GM19238 (cell line): ENCODE data around the gene PPP6R1.

Source experiments
- DNase-seq: peaks from one replicate; pipeline ENCODE4 v3.0.0; 2011; ENCODE audit warnings: low spot score; ENCODE audit not compliant: insufficient read length

PPP6R1 gene, protein sequence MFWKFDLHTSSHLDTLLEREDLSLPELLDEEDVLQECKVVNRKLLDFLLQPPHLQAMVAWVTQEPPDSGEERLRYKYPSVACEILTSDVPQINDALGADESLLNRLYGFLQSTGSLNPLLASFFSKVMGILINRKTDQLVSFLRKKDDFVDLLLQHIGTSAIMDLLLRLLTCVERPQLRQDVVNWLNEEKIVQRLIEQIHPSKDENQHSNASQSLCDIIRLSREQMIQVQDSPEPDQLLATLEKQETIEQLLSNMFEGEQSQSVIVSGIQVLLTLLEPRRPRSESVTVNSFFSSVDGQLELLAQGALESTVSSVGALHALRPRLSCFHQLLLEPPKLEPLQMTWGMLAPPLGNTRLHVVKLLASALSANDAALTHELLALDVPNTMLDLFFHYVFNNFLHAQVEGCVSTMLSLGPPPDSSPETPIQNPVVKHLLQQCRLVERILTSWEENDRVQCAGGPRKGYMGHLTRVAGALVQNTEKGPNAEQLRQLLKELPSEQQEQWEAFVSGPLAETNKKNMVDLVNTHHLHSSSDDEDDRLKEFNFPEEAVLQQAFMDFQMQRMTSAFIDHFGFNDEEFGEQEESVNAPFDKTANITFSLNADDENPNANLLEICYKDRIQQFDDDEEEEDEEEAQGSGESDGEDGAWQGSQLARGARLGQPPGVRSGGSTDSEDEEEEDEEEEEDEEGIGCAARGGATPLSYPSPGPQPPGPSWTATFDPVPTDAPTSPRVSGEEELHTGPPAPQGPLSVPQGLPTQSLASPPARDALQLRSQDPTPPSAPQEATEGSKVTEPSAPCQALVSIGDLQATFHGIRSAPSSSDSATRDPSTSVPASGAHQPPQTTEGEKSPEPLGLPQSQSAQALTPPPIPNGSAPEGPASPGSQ

DNA sequence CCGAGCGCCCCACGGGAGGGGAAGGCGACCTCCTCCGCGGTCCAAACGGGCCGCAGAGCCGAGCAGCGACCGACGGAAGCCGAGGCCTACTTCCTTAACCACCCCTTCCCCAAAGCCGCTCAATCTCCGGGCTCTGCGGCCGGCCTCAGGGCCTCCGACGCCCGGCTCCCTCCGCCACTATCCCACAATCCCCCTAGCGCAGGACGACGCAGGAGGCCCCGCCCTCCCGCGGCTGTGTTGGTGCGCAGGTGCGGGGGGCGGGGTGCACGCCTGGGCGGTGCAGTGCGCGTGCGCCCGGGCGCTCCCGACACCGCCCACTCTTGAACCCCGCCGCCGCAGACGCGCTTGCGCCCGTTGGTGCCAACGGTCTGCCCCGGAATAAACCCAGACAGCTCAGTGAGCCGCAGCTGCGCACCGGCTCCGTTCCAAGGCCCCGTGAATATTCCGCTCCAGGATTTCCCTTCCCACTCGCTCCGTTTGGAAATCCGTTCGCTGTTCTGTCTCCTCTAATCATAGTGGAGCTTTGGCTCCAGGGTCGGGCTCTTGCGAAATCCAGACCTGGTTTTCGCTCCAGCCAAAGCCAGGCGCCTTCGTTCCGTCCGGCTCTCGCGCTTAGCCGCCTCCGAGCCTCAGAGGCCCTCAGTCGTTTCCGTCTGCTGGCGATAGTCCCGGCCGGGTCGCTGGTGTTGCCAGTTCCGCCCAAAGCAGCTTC, at the start of gene PPP6R1:
PPP6R1 (minus strand) TSS at position 190 of the 712 bp plus-strand sequence. CDS start 11,914 bp downstream, outside the sequence.
- peak; percentile 94 for DNase-seq

DNA sequence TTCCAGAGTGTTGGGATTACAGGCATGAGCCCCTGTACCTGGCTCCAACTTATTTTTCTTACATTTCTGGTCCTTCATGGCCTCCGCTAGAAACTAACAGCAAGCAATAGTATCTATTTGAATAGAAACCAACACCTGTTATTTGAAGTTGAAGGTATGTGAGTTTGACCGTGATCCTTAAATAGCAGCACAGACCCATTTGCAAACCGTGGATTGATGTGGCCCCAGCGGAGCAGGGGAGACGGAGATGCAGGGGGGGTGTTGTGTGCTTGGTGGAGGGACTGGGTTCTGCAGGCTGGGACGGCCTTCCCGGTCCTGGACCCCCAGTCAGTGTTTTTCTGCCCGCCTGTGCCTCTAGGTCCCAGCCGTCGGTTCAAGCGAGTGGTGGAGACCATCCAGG, 49.5 kb upstream of the PPP6R1 start:
- no peak for DNase-seq

DNA sequence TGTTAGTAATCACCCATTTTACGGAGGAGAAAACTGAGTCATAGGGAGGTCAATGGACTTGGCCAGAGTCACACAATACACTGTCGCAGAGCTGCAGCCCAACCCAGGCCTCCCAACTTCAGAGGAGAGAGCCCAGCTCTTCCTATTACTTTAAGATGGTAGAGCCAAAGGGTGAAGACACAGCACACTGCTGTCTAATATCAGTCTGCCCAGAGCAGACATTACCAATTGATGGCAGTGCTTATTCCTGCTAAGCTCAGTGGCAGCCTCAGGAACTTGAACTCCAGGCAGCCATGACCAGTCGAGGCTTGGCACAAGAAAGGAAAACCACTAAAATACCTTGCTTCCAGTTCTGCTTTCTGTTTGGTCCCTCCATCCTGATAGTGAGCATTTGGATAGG, 47.9 kb upstream of the PPP6R1 start:
- no peak for DNase-seq

- DNase-seq = no peak
Observed at GRCh38 chr19:55305983-55306562, 47.3 kb upstream of the PPP6R1 start.

DNA sequence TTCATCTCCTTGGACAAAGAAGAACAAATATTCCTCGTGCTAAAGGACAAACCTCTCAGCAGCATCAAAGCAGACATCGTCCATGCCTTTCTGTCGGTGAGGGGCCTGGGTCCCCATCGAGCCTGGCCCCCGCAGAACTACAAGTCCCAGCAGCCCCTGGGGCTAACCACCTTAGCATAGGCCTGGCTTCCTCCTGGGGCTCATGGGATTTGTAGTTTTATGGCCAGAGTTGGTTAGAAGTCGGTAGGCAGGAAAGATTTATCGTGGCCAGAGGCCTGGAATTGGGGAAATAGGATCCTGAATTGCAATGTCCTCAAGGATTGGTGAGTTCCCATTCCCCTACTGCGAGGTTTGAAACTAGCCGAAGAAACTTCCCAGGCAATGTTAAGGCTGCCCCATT, 46.7 kb upstream of the PPP6R1 start:
- peak; percentile 55 for DNase-seq

DNA sequence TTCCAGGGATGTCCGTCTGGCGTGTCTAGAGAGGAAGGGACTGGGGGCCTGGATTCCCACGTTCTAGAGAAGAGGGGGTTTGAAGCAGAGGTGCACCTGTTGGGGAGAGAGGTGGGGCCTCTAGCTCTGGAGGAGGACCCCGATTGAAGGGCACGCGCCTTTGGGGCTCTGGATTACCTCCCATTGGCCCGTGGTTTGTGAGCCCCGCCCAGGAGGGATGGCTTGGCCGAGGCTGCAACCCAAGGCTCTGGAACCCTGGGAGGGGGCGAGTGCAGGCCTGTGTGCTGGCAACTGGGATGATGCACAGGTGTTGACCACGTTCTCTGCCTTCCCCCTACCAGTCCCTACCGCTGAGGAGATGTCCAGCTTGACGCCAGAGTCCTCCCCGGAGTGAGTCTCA, 46.2 kb upstream of the PPP6R1 start:
- DNase-seq = no peak

DNA sequence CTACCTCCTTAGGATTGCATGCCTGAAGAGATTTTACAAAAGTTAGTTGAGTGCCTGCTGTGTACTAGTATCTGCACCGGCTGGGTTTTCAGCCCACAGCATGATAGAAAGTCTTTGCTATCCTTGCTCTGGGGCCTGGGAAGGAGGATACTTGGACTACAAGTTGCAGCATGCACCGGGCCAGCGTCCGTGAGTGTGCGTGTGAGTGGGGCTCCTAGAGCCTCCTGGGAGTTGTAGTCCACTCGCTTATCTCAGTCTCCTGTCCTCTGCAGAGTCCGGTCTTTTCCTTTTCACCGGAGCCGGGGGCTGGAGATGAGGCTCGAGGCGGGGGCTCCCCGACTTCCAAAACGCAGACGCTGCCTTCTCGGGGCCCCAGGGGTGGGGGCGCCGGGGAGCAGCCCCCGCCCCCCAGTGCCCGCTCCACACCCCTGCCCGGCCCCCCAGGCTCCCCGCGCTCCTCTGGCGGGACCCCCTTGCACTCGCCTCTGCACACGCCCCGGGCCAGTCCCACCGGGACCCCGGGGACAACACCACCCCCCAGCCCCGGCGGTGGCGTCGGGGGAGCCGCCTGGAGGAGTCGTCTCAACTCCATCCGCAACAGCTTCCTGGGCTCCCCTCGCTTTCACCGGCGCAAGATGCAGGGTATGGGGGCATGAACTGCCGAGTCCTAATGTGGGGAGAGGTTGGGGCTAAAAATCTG, 45.6 kb upstream of the PPP6R1 start:
- peak; percentile 51 for DNase-seq

DNA sequence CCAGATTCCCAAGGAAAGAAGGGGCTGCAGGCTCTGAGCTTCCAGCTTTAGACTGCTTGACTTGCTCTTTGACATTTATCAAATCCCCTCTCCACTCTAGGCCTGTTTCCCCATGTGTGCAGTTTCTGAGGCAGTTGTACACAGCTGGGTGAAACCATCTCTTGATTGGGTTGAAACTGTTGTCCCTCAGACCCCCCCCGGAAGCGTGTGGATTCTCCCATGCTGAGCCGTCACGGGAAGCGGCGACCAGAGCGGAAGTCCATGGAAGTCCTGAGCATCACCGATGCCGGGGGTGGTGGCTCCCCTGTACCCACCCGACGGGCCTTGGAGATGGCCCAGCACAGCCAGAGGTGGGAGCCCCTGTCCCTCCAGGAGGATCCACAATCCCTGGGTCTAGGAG, 44.7 kb upstream of the PPP6R1 start:
- DNase-seq = no peak

DNA sequence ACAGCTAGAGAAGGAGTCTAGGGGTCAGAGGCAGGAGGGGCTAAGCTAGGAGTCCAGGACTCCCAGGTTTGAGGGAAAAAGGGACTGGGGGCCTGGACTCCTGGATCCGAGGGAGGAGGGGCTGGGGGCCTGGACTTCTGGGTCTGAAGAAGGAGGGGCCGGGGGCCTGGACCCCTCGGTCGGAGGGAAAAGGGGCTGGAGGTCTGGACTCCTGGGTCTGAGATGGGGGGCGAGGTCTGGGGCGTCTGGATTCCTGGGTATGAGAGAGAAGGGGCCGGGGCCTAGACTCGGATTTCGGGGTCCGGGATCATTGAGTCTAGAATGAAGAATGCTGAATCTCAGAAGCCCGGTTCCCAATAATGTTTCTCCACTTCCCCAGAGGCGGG, 43.5 kb upstream of the PPP6R1 start:
- no peak for DNase-seq

- peak; percentile 99 for DNase-seq
Observed at GRCh38 chr19:55301459-55302317, 42.9 kb upstream of the PPP6R1 start.

GRCh38 chr19:55300886-55301458, 42.2 kb upstream of the PPP6R1 start:
- no peak for DNase-seq

DNA sequence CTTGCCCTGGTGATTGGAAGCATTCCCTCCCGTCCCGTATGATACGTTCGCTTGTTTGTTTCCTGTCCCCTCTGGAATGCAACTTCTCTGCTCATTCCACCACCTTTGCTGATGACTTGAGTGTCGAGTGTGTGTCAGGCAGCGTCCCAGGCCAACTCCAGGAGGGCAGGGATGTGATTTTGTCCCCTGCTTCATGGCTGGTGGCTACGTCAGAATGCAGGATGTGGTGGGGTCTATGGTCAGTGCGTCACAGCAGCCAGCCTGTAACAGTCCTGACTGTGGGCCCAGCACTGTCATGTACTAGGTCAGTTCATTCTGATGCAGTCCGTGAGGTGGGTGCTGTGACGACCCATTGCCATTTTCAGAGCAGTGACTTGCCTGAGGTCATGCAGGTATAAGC, 41.2 kb upstream of the PPP6R1 start:
- no peak for DNase-seq

GRCh38 chr19:55297267-55297666, 38.5 kb upstream of the PPP6R1 start:
- no peak for DNase-seq

- no peak for DNase-seq
Observed at GRCh38 chr19:55289117-55289796, 30.4 kb upstream of the PPP6R1 start.

DNA sequence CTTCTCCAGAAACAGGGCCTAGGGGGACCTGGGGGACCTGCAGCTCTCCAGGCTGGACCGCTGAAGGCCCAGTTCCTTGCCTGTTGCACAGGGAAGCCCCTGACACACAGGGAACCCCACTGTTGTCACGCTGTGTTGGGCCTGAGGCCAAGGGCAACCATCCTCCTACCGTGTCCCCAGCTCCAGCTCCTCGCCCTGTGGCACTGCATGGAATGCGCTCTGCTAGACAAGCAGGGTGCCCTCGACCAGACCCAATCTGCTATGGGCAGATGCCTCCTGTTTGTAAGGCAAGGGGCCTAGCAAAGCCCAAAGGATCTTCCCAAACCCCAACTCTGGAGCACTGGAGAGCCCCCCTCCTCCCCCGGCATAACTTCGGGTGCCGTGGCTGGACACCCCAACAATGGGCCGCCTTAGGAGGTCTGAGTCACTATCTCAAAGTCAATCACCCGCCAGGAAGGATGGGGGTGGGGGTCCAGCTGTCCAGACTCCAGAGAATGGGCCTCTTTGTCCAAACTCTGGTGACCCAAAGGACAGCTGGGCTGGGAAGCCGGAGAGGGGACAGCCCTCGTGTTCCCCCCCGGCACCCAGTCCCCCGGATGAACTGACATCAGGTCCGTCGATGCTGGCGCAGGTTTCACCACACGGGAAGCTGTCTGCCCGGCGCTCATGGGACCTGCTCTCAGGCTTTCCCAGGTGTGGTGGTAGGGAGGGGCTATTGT, 28.7 kb upstream of the PPP6R1 start:
- DNase-seq = no peak

- no peak for DNase-seq
Observed at GRCh38 chr19:55285229-55285890, 26.5 kb upstream of the PPP6R1 start.

GRCh38 chr19:55284405-55285058, 25.7 kb upstream of the PPP6R1 start:
- DNase-seq = no peak
